ES-I3 (cell line): Measurements from ENCODE around the gene TIPRL.

Experiments used
- H3K36me3 ChIP-seq: 2 replicates; pipeline ENCODE4 v1.6.1; 2013; ENCODE audit warnings: mild to moderate bottlenecking, low read length, control low read depth, moderate library complexity; ENCODE audit not compliant: insufficient read depth
- H3K4me1 ChIP-seq: 2 replicates; pipeline ENCODE4 v1.6.1; 2013; ENCODE audit warnings: mild to moderate bottlenecking, control low read depth, low read length; ENCODE audit not compliant: insufficient read depth
- H3K9ac ChIP-seq: 2 replicates; pipeline ENCODE4 v1.6.1; 2013; ENCODE audit warnings: low read depth, mild to moderate bottlenecking, low read length, moderate library complexity
- H3K9me3 ChIP-seq: 2 replicates; pipeline ENCODE4 v1.6.1; 2013; ENCODE audit warnings: mild to moderate bottlenecking, low read length, moderate library complexity; ENCODE audit not compliant: control insufficient read depth, insufficient read depth

TIPRL gene

DNA sequence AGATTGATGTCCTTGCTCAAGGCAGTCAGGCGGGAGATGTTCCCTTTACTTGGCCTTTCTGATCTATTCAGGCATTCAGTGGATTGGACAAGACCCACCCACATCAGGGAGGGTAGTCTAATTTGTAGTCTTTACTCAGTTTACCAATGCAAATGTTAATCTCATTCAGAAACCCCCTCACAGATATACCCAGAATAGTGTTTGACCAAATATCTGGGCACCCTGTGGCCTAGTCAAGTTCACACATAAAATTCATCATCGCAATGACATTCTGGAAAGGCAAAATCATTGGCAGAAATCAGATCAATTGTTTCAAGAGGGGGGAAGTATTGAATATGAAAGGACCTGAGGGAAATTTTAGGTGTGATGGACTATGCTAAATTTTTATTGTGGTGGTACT lies 34.6 kb downstream of the TIPRL start:
- no peaks in the 10 kb centered on the region; the same call in 1 of the 2 replicates for H3K36me3 ChIP-seq
- H3K9ac ChIP-seq, result no peak overlapping the region
- peaks cover 4% of the 10 kb centered on the region; the same call in 1 of the 2 replicates for H3K9me3 ChIP-seq
- peaks cover 10% of the 10 kb centered on the region; the same call in 1 of the 2 replicates for H3K4me1 ChIP-seq

DNA sequence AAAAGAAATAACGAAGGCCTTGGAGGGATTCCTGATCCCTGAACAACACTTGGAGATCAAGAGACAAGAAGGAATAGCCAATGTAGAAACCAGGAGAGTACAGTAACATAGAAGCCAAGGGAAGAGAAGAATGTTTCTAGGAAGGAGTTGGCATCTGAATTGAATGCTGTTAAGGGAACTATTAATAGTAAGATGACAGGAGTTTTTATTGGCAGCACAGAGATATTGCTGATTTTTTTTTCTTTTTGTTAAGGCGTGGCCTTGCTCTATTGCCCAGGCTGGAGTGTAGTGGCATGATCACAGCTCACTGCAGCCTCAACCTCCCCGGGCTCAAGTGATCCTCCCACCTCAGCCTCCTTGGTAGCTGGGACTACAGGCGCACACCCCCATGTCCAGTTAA lies 37.4 kb downstream of the TIPRL start:
- Histone ChIP-seq H3K9ac (no peak overlapping the region), H3K4me1 (peaks cover 18% of the 10 kb centered on the region; the same call in 1 of the 2 replicates), H3K36me3 (no peaks in the 10 kb centered on the region; the same call in 1 of the 2 replicates), H3K9me3 (peaks cover 4% of the 10 kb centered on the region; the same call in 1 of the 2 replicates)

DNA sequence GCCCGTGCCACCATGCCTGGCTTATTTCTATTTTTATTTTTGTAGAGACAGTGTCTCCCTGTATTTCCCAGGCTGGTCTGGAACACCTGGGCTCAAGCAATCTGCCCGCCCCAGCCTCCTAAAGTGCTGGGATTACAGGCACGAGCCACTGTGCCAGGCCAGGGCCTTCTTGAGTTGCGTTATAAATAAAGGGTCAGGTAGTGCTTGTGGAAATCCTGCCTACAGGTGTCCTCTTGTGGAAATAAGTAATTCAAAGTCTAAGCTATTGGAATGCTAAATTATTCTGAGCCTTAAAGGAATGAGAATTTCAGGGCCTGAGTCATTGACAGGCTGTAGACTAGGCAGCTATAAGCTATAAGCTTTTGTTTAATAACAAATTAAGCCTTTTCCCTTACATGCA lies 38.9 kb downstream of the TIPRL start:
- no peaks in the 10 kb centered on the region; the same call in 1 of the 2 replicates for H3K36me3 ChIP-seq
- H3K4me1 ChIP-seq, result peaks cover 18% of the 10 kb centered on the region; the same call in 1 of the 2 replicates
- H3K9ac ChIP-seq, result no peak overlapping the region
- H3K9me3 ChIP-seq, result no peaks in the 10 kb centered on the region; the same call in 1 of the 2 replicates

DNA sequence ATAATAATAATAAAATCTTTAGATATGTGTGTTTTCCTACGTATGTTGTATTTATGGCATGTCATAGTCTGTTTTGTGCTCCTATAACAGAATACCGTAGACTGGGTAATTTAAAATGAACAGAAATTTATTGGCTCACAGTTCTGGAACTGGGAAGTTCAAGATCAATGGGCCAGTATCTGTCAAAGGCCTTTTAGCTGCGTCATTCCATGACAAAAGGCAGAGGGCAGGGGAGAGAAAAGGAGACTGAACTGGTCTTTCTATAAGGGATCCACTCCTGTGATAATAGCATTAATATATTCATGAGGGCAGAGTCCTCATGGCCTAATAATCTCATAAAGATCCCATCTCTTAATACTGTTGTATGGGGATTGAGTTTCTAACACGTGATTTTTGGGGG lies 39.9 kb downstream of the TIPRL start:
- Histone ChIP-seq H3K9me3 (no peaks in the 10 kb centered on the region), H3K9ac (no peak overlapping the region), H3K4me1 (peaks cover 18% of the 10 kb centered on the region; the same call in 1 of the 2 replicates), H3K36me3 (no peaks in the 10 kb centered on the region)

DNA sequence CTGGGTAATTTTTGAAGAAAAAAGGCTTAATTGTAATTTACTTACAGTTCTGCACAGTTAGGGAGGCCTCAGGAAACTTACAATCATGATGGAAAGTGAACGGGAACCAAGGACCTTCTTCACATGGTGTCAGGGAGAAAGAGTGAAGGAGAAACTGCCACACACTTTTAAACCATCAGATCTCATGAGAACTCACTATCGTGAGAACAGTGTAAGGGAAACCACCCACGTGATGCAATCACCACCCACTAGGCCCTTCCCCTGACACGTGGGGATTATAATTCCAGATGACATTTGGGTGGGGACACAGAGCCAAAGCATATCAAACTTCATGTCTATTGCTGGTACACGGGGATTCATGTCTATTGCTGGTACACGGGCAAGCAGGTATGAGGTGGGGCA lies 41.7 kb downstream of the TIPRL start:
- Histone ChIP-seq H3K4me1 (peaks cover 24% of the 10 kb centered on the region; the same call in 1 of the 2 replicates), H3K36me3 (no peaks in the 10 kb centered on the region), H3K9me3 (no peaks in the 10 kb centered on the region), H3K9ac (no peak overlapping the region)

DNA sequence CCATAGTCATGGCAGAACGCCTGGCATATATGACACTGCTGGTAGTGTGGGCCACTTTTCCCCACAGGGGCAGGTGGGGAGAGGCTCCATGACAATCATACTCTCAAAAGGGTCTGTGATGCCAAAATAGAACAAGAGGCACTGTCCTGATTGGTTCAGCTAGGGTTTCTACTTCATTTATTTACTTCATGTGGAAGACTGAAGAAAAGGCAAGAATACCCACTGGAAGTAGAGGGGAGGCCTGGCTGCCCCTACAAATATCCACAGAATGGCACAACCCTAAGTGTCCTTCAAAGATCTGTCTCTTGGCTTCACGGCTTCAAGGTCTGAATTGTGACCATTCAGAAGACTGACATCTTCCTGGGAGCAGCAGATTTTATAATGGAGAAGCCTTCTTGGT lies 42.5 kb downstream of the TIPRL start:
- H3K9me3 ChIP-seq, result no peaks in the 10 kb centered on the region
- peaks cover 24% of the 10 kb centered on the region; the same call in 1 of the 2 replicates for H3K4me1 ChIP-seq
- no peaks in the 10 kb centered on the region for H3K36me3 ChIP-seq
- no peak overlapping the region for H3K9ac ChIP-seq

DNA sequence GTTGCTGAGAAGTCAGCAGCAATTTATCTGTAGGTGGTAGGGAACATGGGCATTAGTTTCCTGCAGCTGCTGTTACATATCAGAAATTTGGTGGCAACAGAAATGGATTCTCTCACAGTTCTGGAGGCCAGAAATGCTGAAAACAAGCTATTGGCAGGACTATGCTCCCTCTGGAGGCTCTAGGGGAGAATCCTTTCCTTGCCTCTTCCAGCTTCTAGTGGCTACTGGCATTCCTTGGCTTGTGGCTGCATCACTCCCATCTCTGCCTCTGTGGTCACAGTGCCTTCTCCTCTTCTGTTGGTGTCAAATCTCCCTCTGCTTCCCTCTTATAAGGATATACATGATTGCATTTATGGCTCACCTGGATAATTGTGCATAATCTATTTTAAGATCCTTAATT lies 44.5 kb downstream of the TIPRL start:
- Histone ChIP-seq H3K9ac (no peak overlapping the region), H3K4me1 (peaks cover 24% of the 10 kb centered on the region; the same call in 1 of the 2 replicates), H3K9me3 (no peaks in the 10 kb centered on the region), H3K36me3 (no peaks in the 10 kb centered on the region)

DNA sequence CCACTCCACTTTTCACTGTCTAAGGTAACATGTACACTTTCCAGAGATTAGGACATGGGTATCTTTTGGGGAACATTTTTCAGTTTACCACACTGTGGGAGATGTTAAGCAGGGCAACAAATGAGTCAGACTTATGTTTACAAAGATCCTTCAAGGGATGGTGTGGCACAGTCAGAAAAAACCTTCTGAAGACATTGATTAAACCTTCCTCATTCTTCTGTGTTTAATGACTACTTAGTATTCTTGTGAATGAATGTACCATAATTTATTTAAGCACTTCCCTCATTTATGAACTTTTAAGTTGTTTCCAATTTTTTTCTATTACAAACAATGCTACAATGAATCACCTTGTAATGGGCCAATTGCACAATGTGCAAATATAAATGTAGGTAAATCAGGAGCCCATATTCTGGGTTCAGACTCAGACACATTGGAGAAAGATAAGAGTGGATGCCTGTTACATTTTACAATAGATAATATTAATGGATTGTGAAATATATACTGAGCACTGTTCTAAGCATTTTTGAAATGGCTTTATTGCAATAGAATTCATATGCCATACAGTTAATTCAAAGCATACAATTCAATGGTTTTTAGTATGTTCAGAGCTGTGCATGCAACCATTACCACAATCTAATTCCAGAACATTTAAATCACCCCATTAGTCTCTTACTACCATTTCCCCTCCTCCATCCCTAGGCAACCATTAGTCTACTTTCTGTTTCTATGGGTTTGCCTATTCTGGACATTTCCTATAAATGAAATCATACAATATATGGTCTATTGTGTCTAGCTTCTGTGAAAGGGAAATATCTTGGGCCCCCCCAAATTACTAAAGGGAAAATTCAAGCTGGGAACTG lies 45.1 kb downstream of the TIPRL start:
- Histone ChIP-seq H3K4me1 (peaks cover 24% of the 10 kb centered on the region; the same call in 1 of the 2 replicates), H3K36me3 (no peaks in the 10 kb centered on the region), H3K9me3 (no peaks in the 10 kb centered on the region), H3K9ac (no peak overlapping the region)

DNA sequence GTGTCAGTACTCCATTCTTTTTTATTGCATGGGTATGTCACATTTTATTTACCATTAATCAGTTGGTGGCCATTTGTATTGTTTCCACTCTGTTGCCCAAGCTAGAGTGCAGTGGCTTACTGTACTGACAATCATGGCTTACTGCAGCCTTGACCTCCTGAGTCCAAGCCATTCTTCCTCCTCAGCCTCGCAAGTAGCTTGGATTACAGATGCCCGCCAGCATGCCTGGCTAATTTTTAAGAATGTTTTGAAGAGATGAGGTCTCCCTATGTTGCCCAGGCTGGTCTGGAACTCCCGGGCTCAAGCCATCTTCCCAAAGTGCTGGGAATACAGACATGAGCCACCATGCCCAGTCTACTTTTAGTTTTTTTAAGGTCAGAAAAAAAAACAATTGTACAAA lies 46.2 kb downstream of the TIPRL start:
- Histone ChIP-seq H3K4me1 (peaks cover 23% of the 10 kb centered on the region; the same call in 1 of the 2 replicates), H3K36me3 (no peaks in the 10 kb centered on the region), H3K9me3 (no peaks in the 10 kb centered on the region), H3K9ac (peak overlapping the region; percentile 85)

DNA sequence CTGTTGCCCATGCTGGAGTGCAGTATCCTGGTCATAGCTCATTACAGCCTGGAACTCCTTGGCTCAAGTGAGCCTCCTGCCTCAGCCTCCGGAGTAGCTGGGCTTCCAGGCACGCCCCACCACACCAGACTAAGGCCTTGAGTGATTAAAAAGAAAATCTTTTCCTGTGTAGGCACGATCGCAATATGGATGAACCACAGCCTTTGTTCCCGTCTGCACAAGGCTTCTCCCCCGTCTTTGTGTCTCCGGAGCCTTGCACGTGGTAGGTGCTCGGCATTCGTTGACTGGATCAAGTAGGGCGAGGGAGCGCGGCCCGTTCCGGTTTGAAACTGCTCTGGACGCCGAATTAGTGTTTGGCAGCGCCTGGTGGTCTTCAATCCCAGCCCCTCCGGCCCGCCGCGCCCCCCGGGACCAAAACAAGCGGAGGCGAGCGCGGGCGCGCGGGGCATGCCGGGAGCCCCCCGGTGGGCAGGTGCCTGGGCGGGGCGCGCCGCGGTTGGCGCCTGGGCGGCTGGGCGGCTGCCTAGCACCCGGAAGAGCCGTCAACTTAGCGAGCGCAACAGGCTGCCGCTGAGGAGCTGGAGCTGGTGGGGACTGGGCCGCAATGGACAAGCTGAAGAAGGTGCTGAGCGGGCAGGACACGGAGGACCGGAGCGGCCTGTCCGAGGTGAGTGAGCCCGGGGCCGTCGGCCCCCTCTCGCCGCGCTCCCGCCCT lies 46.9 kb downstream of the TIPRL start, which contains the start of gene SFT2D2:
Gene SFT2D2, plus strand, starts transcription at position 529 of the 715 bp plus-strand sequence. Its CDS starts 76 bp downstream, at position 605.
- H3K4me1 ChIP-seq, result peaks cover 23% of the 10 kb centered on the region; the same call in 1 of the 2 replicates
- H3K36me3 ChIP-seq, result no peaks in the 10 kb centered on the region
- no peaks in the 10 kb centered on the region for H3K9me3 ChIP-seq
- peak within 1 kb of the TSS; percentile 85 for H3K9ac ChIP-seq

DNA sequence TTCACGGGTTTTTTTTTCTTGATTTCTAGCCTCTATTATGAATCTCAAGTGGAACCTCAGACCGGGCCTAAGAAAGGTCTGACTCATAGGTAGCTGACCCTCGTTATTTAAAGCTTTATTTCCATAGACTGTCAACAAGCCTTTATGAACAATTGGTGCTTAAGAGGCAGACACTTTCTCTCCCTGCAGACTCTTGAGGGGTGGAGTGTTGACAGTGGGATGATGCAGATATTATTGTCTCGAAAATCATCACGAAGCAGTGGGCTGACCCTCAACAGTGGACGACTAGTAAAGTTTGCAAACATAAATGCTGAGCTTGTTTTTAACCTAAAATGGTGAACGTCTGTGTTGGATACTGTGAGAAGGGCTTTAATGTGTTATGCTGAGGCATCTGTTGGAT lies 48.9 kb downstream of the TIPRL start:
- no peak overlapping the region for H3K9ac ChIP-seq

DNA sequence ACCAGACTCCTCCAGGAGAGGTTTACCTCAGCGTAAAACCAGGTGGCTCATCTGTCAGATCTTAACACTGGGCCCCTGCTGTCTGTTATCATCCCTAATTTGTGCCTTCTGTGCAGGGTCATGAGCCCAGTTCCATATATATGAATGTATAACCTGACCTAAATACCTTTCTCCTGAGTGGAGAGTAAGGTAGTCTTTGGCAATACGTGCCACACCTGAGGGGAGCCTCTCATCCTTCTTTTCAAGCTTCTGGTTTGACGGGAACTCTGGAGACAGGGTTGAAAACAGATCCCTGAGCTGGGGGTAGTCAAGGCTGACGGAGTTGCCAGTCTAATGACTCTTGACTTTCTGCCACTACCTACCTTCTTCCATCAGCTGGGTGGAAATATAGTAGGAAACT lies 51.1 kb downstream of the TIPRL start:
- Histone ChIP-seq H3K9ac (no peak overlapping the region), H3K36me3 (no peaks in the 10 kb centered on the region), H3K9me3 (no peaks in the 10 kb centered on the region), H3K4me1 (peaks cover 19% of the 10 kb centered on the region; the same call in 1 of the 2 replicates)

More for the DNA sequence above, 48.9 kb downstream of the TIPRL start:
- H3K36me3 ChIP-seq, result no peaks in the 10 kb centered on the region
- no peaks in the 10 kb centered on the region for H3K9me3 ChIP-seq
- peaks cover 23% of the 10 kb centered on the region; the same call in 1 of the 2 replicates for H3K4me1 ChIP-seq

DNA sequence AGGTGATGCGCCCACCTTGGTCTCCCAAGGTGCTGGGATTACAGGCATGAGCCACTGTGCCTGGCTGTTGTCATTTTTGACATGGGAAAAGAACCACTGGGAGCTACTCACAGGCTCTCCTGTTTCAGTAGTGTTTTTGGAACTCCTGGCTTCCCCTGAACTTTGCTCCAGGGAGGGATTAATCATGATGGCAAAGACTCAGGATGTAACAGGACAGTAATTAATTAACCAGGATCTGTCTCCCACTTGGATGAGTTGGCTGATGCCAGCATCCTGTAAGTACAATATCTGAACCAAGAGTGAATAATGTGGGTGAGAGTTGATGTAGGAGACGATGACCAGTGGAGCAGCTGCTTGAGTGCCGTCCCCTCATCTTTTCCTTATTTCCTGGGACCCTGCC lies 51.9 kb downstream of the TIPRL start:
- Histone ChIP-seq H3K4me1 (peaks cover 17% of the 10 kb centered on the region; the same call in 1 of the 2 replicates), H3K9me3 (no peaks in the 10 kb centered on the region), H3K36me3 (no peaks in the 10 kb centered on the region), H3K9ac (no peak overlapping the region)

DNA sequence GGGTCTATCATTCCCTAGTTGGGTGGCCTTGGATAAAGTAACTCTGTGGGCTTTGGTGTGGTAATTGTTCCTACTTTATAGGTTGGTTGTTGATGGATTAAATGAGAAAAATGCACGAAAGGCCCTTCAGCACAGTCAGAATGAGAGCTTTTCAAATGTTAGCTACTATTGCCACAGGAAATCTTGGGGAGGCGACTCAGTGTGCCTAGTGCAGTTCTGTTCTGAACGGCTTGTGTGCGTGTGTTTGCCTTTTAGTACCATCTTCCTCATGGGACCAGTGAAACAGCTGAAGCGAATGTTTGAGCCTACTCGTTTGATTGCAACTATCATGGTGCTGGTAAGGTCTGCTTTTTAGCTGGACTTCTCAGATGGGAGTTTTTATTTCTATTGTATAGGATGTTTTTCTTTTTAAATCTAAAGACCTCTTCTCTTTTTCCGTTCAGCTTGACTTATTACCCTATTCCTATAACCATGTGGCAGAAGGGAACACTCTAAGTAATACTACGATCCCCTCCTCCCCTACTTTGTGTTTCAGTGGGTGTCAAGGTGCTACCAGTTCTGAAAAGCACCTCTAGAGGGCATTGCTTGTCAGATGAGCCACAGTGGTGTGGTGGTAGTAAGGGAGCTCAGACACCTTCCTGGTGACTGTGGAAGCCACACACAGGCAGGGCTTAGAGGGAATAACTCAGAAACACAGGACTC lies 56.2 kb downstream of the TIPRL start:
- H3K9me3 ChIP-seq, result no peaks in the 10 kb centered on the region
- no peak overlapping the region for H3K9ac ChIP-seq
- no peaks in the 10 kb centered on the region for H3K4me1 ChIP-seq
- H3K36me3 ChIP-seq, result peaks cover 2% of the 10 kb centered on the region; the same call in 1 of the 2 replicates
